ENCODE results near the gene EBF3. TPM values are rescaled to one million over a fixed set of nuclear protein-coding genes. Genes with fewer than 3 reads are reported as not detected.
A peak's percentile ranks its signal among the peaks of the same experiment; 100 is the strongest.

Gene EBF3
- total RNA-seq, 1 donor from 2014 or later, result 1.2 TPM

DNA sequence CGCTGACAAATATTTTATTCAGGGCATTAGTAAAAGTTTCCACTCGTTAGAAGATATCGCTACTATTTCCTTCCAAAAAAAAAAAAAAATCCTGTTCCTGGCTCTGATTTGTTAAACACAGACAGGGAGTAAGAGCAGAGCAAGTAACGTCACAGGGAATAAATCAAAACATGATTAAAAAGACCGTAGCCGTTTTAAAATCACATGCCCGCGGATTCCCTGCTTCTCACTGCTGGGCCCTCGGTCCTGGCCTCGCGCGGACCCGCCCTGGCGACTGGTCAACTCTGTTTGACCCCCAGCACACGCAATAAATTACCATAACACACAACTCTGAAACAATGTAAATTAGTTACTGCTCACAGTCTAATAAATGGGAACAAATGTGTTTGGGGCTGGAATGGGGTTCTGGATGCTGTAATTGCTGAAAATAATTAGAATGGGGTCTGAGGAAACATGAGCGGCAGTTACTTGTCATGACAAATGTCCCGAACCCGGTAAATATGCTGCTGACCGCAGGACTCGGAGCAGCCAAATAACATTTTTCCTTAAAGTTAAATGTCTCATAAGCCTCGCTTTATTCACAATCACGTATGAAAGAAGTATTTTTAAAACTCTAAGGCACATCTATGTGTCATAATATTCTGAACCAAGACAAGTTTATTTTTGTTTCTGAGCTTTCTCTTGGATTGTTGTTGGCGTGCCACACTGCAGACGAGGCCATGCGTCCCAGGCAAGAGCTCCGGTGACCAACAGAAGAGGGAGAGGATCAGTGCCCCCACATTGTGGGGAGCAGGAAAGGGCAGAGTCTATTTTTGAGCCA, 17.9 kb downstream of the EBF3 start:
- H3K9me3 Mint-ChIP-seq, result peaks cover 4% of the 10 kb centered on the region
- peaks cover 30% of the 10 kb centered on the region for H3K4me1 Mint-ChIP-seq
- no peak for DNase-seq (ENCODE audit: low spot score in 2 of 2, unreplicated experiment in 2 of 2)
- peak overlapping the region; percentile 81 for H3K27ac Mint-ChIP-seq
- H3K4me3 Mint-ChIP-seq, result peak overlapping the region; percentile 35
- TF ChIP-seq CTCF (IDR thresholded peaks at IDR 0.05; ENCODE audit: unreplicated experiment), result no peak
- H3K36me3 Mint-ChIP-seq, result no peaks in the 10 kb centered on the region
- H3K27me3 Mint-ChIP-seq (ENCODE audit: low read depth), result peaks cover 14% of the 10 kb centered on the region

GRCh38 chr10:129945526-129945925, 18.5 kb downstream of the EBF3 start:
- peaks cover 8% of the 10 kb centered on the region for H3K27me3 Mint-ChIP-seq (ENCODE audit: low read depth)
- no peak for DNase-seq (ENCODE audit: low spot score in 2 of 2, unreplicated experiment in 2 of 2)
- H3K36me3 Mint-ChIP-seq, result no peaks in the 10 kb centered on the region
- peak overlapping the region; percentile 35 for H3K4me3 Mint-ChIP-seq
- peaks cover 4% of the 10 kb centered on the region for H3K9me3 Mint-ChIP-seq
- H3K4me1 Mint-ChIP-seq, result peaks cover 24% of the 10 kb centered on the region
- peak overlapping the region; percentile 81 for H3K27ac Mint-ChIP-seq
- no peak for TF ChIP-seq CTCF (IDR thresholded peaks at IDR 0.05; ENCODE audit: unreplicated experiment)

DNA sequence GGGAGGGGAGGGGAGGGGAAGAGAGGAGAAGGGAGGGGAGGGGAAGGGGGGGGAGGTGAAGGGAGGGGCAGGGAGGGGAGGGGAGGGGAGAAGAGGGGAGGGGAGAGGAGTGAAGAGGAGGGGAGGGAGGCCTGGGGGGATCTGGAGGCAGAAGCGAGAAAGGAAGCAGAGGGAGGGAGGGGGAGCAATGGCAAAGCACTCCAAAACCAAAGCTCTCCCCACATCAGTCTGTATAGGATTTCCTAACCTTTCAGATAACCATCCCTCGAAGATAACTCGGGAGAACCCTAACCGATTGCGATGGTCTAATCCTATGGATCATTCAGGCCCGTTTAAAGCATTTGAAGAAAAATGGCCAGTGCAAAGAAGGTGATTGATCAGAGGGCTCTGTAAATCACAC, 19.0 kb downstream of the EBF3 start:
- H3K4me3 Mint-ChIP-seq, result no peak overlapping the region
- H3K27me3 Mint-ChIP-seq (ENCODE audit: low read depth), result peaks cover 3% of the 10 kb centered on the region
- H3K27ac Mint-ChIP-seq, result no peak overlapping the region
- TF ChIP-seq CTCF (IDR thresholded peaks at IDR 0.05; ENCODE audit: unreplicated experiment), result no peak
- no peak for DNase-seq (ENCODE audit: low spot score in 2 of 2, unreplicated experiment in 2 of 2)
- peaks cover 19% of the 10 kb centered on the region for H3K4me1 Mint-ChIP-seq
- H3K36me3 Mint-ChIP-seq, result no peaks in the 10 kb centered on the region
- H3K9me3 Mint-ChIP-seq, result peaks cover 4% of the 10 kb centered on the region

DNA sequence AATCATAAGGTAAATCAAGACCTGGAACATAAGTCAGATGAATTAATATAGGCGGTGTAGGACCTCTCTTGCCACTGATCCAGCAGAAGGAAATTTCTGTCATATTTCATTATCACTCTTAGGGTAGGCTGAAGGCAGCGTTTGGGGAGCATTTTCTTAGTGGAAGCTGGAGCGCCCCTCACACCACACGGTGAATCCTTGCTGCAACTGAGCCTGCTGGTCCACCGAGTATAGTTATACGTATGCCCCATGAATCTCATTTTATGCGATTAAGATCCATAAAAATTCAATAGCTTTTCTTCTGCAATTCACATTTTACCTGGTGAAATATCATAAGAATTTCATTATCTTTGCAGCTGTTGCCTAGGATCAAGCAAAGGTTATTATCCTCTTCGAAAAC, 19.6 kb downstream of the EBF3 start:
- Mint-ChIP-seq H3K27me3 (ENCODE audit: low read depth) (peaks cover 3% of the 10 kb centered on the region), H3K4me3 (no peak overlapping the region), H3K9me3 (peaks cover 4% of the 10 kb centered on the region), H3K4me1 (peaks cover 15% of the 10 kb centered on the region), H3K27ac (no peak overlapping the region), H3K36me3 (no peaks in the 10 kb centered on the region)
- TF ChIP-seq CTCF (IDR thresholded peaks at IDR 0.05; ENCODE audit: unreplicated experiment), result no peak
- DNase-seq (ENCODE audit: low spot score in 2 of 2, unreplicated experiment in 2 of 2), result no peak

- TF ChIP-seq CTCF (IDR thresholded peaks at IDR 0.05; ENCODE audit: unreplicated experiment), result no peak
- Mint-ChIP-seq H3K4me1 (peaks cover 13% of the 10 kb centered on the region), H3K27me3 (ENCODE audit: low read depth) (peaks cover 10% of the 10 kb centered on the region), H3K27ac (peak overlapping the region; percentile 47), H3K9me3 (peaks cover 4% of the 10 kb centered on the region), H3K36me3 (no peaks in the 10 kb centered on the region), H3K4me3 (no peak overlapping the region)
- DNase-seq (ENCODE audit: low spot score in 2 of 2, unreplicated experiment in 2 of 2), result no peak
Observed at GRCh38 chr10:129942936-129943715, 20.9 kb downstream of the EBF3 start.
